ENCODE measurements around the gene GALNT6.
"Not testable (repeated sequence)": the region's sequence is repeated elsewhere in the genome, so short reads cannot be mapped to it uniquely, and the experiment has no call there.

GALNT6 gene

DNA sequence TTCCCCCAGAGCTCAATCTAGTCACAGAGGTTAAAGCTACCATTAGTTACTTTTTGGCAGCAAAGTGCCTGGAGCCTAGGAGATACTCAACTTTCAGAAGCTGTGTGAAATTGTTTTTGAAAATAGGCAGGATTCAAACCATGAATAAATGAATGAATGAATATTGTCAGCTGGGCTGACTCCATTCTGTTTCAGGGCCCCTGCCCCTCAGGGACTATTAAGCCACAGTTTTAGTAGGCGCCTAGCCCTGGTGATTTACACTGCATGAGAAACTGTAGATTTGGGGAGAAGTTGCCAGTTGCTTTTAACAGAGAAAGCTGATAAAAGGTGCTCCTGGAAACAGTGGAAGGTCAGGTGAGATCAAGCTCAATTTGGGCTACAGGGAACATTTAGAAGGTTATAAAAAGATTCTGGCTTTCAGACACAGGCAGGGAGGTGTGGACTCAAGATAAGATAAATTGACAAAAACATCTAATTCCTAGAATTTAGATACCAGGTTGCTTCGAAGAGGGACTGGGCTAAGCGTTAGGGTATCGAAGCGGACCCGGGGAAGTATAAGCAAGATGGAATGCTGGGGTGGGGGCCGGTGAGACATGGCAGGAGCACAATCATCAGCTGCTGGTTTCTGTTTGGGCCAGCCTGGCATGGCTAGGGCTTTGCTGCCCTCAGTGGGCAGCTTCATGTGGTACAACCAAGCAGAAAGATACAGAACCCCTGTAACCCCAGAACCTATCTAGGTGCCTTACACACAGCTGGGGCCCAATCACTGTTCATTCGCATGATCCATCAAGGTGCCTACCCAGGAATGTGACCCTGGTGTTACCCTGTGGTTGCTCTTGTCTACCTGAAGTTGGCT, 29.8 kb downstream of the GALNT6 start:
- FAIRE-seq (no peak), DNase-seq (ENCODE audit: insufficient read length, low spot score) (no peak)

DNA sequence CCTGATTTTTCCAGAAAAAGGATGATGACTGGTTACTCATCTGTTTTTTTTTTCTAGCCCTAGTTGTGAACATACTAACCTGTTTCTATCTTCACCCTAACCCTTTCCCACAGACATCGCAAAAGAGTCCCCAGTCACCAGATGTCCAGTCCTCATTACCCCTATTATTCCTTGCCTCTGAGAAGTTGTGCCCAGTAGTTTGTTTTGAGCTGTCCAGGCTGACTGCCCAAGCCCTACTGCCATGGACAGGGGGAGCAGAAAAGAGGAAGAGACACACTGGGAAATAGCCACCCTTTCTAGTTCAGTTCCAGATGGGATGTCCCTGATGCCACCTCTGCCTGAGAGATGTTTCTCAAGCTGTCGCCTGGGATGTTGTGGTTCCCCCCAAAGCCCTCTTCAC, 30.9 kb downstream of the GALNT6 start:
- DNase-seq (ENCODE audit: insufficient read length, low spot score), result no peak
- no peak for FAIRE-seq

DNA sequence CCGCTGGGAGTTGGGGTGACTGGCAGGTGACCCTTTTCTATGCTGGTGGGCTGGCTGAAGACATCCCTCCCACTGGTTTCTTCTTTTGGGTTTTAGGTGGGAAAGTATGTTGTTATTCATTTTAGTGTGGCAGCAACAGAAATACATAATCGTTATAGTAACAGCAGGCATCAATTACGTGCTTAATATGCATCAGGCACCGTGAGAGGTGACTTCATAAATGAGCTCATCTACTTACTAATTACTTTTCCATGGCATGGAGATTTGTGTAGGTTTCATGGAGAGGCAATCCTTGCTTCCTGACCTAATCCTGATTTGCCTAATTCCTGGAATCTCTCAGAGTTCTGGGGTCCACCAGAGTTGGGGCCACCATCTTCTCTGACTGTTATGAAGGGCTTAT, 31.4 kb downstream of the GALNT6 start:
- FAIRE-seq, result no peak
- no peak for DNase-seq (ENCODE audit: insufficient read length, low spot score)

DNA sequence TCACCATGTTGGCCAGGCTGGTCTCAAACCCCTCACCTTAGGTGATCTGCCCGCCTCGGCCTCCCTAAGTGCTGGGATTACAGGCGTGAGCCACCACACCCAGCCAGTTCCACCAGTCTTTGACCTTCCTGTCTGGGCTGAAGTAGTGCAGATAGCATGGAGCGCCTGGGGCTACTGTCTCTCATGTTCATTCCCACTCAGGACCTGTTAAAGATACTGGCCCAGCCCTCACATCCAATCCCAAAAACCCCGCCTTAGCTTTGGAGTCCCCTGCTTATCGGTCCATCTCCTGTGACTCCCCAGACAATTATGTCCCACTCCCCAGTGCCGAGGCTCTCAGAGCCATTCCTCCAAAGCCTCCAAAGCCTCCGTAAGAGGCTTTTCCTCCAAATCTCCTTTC, 32.7 kb downstream of the GALNT6 start:
- DNase-seq (ENCODE audit: insufficient read length, low spot score) (no peak), FAIRE-seq (no peak)

DNA sequence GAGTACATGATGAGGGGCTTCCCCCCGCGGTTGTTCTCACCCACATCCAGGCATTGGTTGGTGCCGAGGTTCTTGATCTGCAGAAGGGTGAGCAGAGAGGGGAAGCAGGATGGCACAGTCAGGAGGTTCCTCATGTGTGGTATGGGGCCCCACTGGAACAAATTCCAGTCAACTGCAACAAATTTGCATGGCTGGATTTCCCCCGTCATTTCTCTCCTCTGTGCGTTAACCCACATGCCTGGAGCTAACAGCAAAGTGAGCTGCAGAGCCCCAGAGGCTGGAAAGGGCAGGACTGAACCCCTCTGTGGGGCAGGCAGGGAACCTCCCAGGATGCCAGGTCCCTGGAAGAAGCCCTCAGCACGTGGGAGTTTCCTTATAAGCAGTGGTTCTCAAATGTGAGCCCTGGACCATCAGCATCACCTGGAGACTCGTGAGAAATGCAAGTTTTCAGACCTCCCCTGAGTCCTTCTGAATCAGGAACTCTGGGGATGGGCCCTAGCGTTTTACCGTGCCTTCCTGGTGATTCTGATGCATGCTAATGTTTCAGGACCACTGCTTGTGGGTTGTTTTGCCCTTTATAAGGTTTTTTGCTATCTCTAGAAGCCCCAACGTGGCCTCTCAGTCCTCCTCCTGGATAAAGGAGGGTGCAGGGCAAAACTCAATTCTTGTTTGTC, 33.7 kb downstream of the GALNT6 start:
- no peak for DNase-seq (ENCODE audit: insufficient read length, low spot score)
- peak; percentile 79 for FAIRE-seq

DNA sequence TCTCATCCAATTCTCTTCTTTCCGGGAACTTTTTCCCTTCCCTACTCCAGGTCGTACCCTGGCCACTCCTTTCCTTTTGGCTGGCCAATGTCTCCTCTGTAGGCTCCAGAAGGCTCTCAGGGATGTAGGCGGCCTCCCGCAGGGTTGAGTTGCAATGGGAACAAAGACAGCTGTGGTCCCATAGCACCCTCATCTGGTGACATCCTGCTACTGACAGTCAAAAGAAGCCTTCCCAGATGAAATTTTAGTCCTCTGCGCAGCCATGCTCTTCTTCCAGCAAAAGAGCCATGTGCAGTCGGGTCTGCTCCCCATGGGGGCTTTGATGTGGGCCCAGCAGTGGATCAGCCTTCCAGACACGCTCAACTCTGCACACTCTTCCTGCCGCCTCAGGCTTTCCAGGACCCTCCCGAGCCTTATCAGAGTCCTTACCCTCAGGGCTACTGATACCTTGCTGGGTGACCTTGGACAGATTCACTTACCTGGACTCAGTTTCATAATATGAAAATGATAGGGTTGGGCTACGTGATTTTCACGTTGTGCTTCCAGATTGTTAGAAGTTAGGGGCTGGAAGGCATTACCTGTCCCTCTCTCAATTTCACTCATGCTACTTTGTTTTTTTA, 39.2 kb downstream of the GALNT6 start:
- DNase-seq (ENCODE audit: insufficient read length, low spot score) (no peak), FAIRE-seq (no peak)

DNA sequence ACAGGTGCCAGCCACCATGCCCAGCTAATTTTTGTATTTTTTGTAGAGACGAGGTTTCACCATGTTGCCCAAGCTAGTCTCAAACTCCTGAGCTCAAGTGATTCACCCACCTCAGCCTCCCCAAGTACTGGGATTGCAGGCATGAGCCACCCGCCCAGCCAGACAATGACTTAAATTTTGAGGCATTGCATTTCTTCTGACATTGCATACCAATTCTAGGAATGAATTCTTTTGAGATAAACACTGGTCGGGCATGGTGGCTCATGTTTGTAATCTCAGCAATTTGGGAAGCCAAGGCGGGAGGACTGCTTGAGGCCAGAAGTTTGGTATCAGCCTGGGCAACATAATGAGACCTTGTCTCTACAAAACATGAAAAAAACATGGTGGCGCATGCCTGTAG, 42.2 kb downstream of the GALNT6 start:
- FAIRE-seq (no peak), DNase-seq (ENCODE audit: insufficient read length, low spot score) (no peak)

DNA sequence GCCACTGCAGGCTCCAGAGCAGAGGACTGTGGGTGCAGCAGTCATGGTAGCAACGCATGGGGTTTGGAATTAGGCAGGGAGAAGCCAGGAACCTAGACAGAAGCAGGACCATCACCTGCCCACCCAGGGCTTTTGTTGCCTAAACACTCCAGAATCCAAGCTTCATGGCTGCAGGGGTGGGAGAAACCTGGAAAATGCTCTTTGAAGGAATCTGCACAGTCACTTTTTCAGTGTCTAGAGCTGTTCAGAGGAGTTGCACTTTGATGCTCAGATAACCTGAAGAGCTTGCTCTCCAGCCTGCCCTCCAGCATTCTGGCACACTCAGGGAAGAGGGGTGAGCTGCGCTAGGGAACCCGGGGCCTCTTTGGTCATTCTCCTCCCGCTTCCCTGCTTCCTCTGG, 43.1 kb downstream of the GALNT6 start:
- FAIRE-seq, result no peak
- no peak for DNase-seq (ENCODE audit: insufficient read length, low spot score)

DNA sequence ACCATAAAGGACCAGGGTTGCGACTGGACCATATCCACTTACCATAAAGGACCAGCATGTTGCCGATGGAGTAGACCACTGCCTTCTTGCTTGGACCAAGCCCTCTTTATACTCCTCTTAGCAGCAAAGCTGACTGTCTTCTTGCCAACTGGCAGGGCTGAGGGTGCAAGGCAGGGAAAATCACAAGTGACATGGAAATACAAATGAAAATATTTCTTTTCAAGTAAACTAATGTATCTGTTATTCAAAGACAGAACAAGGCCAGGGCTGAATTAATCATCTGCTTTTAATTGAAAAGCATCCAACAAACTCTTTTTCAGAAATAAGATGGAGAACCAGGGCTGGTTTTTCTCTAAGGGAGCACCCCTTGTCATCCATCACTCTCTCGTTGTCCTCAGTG, 44.6 kb downstream of the GALNT6 start, which contains the start of gene CELA1:
CELA1 (minus strand) TSS at position 99 of the 400 bp plus-strand sequence; CDS start at position 58, 41 bp downstream.
- FAIRE-seq, result no peak

GRCh38 chr12:51345681-51346080, 45.5 kb downstream of the GALNT6 start:
- no peak for DNase-seq (ENCODE audit: insufficient read length, low spot score)
- no peak for FAIRE-seq

More for the DNA sequence above, 44.6 kb downstream of the GALNT6 start, which contains the start of gene CELA1:
- DNase-seq (ENCODE audit: insufficient read length, low spot score), result no peak

GRCh38 chr12:51343201-51343600, 48.0 kb downstream of the GALNT6 start:
- no peak for FAIRE-seq
- DNase-seq (ENCODE audit: insufficient read length, low spot score), result no peak

DNA sequence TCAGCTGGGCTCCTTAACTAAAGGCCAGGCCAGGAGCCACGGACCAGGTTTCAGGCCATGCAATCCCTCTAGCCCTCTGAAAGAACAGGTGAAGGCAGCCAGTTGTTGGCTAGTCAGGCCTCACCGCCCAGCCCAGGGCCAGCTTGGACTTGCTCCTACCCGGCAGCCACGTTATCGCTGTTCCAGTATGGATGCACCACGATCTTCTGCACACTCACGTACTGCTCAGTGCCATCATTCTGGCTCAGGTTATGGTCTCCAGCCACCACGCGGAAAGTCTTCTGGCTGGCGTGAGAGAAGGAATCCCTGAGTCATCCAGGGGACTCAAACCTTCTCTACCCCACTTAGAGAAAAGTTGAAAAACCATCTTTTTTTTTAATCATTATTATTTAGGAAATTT, 48.8 kb downstream of the GALNT6 start:
- FAIRE-seq, result no peak
- no peak for DNase-seq (ENCODE audit: insufficient read length, low spot score)

DNA sequence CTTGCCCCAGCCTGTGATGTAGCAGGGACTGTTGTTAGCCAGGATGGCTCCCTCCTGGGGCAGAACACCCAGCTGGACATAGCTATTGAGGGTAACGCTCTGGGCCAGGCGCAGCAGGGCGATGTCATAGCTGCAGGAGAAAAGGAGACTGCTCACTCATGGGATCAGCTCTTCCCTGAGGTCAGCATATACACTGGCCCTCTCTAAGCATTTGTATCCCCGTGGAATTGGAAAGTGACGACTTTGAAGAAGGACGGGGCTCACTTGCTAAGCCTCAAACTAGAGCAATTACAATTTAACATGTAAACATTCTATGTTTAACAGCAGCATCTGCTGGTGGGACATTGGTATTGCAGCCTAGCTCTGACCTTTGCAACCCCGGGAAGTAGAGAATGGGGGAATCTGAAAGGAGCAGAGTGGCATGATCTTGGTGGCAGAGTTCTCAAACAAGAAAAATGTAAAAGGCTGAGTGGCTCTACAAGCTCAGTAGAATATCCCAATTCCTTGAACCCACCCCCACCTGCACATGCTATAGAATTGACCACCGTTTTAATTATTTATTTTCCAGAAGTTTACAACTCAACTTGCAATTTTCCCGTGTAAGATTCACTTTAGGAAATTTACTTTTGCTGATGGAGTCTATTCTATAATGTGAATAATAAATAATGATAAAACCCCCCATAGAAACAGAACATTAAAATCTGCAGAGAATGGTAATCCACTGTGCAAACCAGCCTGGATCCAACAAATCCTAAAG, 49.8 kb downstream of the GALNT6 start:
- DNase-seq (ENCODE audit: insufficient read length, low spot score) (peak; percentile 62), FAIRE-seq (peak; percentile 89)

- no peak for FAIRE-seq
Observed at GRCh38 chr12:51339750-51340149, 51.5 kb downstream of the GALNT6 start.

DNA sequence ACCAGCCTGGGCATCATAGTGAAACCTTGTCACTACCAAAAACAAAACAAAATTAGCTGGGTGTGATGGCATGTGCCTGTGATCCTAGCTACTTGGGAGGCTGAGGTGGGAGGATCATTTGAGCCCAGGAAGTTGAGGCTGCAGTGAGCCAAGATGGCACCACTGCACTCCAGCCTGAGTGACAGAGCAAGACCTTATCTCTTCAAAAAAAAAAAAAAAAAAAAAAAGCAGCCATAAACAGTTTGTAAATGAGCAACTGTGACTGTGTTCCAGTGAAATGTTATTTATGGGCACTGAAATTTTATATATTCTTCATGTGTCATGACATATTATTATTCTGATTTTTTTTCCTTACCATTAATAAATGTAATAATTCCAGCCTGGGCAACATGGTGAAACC, 53.9 kb downstream of the GALNT6 start:
- FAIRE-seq; DNase-seq (ENCODE audit: insufficient read length, low spot score): not testable (repeated sequence)

More at GRCh38 chr12:51339750-51340149, 51.5 kb downstream of the GALNT6 start:
- DNase-seq (ENCODE audit: insufficient read length, low spot score), result no peak

GRCh38 chr12:51335931-51336330, 55.3 kb downstream of the GALNT6 start:
- FAIRE-seq, result no peak

DNA sequence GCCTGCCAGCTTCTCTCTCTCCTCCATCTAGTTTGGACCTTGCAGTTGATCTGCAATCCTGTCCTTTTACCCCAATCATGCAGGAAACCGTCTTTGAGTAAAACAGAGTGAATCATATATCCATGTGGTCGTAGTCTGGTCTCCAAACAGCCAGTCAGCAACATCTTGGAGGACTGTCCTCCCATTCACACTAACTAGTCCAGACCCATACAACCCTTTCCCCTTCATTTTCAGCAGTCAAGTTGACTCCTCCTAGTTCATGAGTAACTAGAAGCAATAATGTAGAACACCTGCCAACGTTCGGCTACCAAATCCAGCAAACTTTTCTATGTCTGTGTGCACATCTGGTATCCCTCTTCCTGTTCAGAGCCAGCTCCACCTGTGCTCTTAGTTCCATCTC, 56.4 kb downstream of the GALNT6 start:
- DNase-seq (ENCODE audit: insufficient read length, low spot score) (no peak), FAIRE-seq (no peak)

More at GRCh38 chr12:51335931-51336330, 55.3 kb downstream of the GALNT6 start:
- DNase-seq (ENCODE audit: insufficient read length, low spot score), result no peak

DNA sequence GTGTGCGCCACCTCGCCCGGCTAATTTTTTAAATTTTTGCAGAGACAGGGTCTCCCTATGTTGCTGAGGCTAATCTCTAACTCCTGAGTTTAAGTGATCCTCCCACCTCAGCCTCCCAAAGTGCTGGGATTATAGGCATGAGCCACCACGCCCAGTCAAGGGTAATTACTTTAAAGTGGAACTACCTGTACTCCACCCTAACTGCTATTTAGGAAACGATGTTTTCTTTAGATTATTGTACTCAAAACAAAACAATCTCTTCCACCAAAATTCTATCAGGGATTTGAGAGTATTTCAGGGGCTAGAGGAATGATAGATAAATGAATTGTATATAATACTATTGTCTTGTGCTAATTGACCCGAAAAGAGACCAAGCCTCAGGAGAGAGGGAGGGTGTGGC, 57.7 kb downstream of the GALNT6 start:
- FAIRE-seq, result no peak

GRCh38 chr12:51330186-51330585, 61.0 kb downstream of the GALNT6 start:
- DNase-seq (ENCODE audit: insufficient read length, low spot score) (no peak), FAIRE-seq (no peak)

More for the DNA sequence above, 57.7 kb downstream of the GALNT6 start:
- DNase-seq (ENCODE audit: insufficient read length, low spot score), result no peak

DNA sequence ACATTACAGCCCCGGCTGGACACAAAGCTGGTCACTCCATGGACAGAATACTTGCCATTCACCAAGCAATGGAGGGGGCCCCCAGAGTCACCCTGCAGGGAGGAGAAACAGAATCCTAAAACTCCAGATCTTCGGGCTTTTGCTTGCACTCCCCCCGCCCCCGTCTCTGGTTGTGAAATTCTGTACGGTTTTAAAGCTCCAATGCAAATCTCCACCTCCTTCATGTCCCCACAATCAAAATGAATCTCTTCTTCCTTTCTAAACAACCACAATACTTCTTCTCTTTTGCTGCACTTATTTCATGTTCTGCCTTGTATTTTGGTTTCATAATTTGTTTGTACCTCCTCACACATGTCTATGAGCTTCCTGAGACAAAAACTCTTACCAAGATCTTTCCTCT, 61.5 kb downstream of the GALNT6 start:
- DNase-seq (ENCODE audit: insufficient read length, low spot score), result no peak
- no peak for FAIRE-seq

- DNase-seq (ENCODE audit: insufficient read length, low spot score), result no peak
- FAIRE-seq, result no peak
Observed at GRCh38 chr12:51328587-51328986, 62.6 kb downstream of the GALNT6 start.

Measured in GM19239 (cell line).